Renal cortex interstitium (tissue), 11 donors: Measurements from ENCODE around the gene HMG20A. TPM values are rescaled to one million over a fixed set of nuclear protein-coding genes. Genes with fewer than 3 reads are reported as not detected.

Source experiments
- DNase-seq, 11 donors: peaks; one replicate each; pipeline ENCODE4 v3.0.0-alpha.2; 2013; ENCODE audit warnings: low read depth in 9 of 11, low spot score in 4 of 11; ENCODE audit errors: extremely low read depth in 1 of 11
- polyA plus RNA-seq, 3 donors: library from polyadenylated mRNA; unstranded; fragments of 120-200 nt; gene quantifications; one replicate each; pipeline ENCODE4 v1.2.1, GENCODE V29; 2013; ENCODE audit not compliant: insufficient read length in 3 of 3

The HMG20A gene
- polyA plus RNA-seq, 3 donors = 63.4 to 75.4 (median 63.9) TPM

- DNase-seq = peak in 4 of 11 donors; percentile 4 to 14 (median 9)
These were observed 2.2 kb upstream of the HMG20A start for GRCh38 chr15:77418391-77418965.

- DNase-seq = peak in 9 of 11 donors; percentile 12 to 45 (median 35)
These were observed 1.5 kb upstream of the HMG20A start for GRCh38 chr15:77418966-77419835.

- DNase-seq = peak; percentile 97 to 99 (median 98)
These were observed 665 bp upstream of the HMG20A start, which contains the start of gene PEAK1 for GRCh38 chr15:77419836-77420609. PEAK1 (minus strand) TSS chr15:77420104; CDS start chr15:77181926, 238,178 bp downstream.

- DNase-seq = peak in 2 of 11 donors; percentile 15 to 31
These were observed 647 bp downstream of the HMG20A start for GRCh38 chr15:77421370-77421700.

- no peak for DNase-seq
These were observed 4.4 kb downstream of the HMG20A start for GRCh38 chr15:77425104-77425503.

GRCh38 chr15:77426377-77426776 lies 5.7 kb downstream of the HMG20A start:
- no peak for DNase-seq

- peak in 1 of 11 donors; percentile 11 for DNase-seq
These were observed 6.2 kb downstream of the HMG20A start for GRCh38 chr15:77426871-77427270.

- no peak for DNase-seq
These were observed 9.5 kb downstream of the HMG20A start for GRCh38 chr15:77430213-77430612.

- no peak for DNase-seq
These were observed 10.0 kb downstream of the HMG20A start for GRCh38 chr15:77430652-77431051.

GRCh38 chr15:77436822-77437221 lies 16.1 kb downstream of the HMG20A start:
- no peak for DNase-seq

GRCh38 chr15:77437264-77437663 lies 16.6 kb downstream of the HMG20A start:
- DNase-seq = no peak

- DNase-seq = no peak
These were observed 19.8 kb downstream of the HMG20A start for GRCh38 chr15:77440378-77440999.

GRCh38 chr15:77446840-77447390 lies 26.2 kb downstream of the HMG20A start:
- DNase-seq = no peak

GRCh38 chr15:77454265-77454664 lies 33.6 kb downstream of the HMG20A start:
- DNase-seq = no peak

- DNase-seq = no peak
These were observed 34.3 kb downstream of the HMG20A start for GRCh38 chr15:77454951-77455350.

- peak in 10 of 11 donors; percentile 19 to 65 (median 46) for DNase-seq
These were observed 35.1 kb downstream of the HMG20A start for GRCh38 chr15:77455696-77456321.

- DNase-seq = no peak
These were observed 36.1 kb downstream of the HMG20A start for GRCh38 chr15:77456746-77457145.

GRCh38 chr15:77457191-77457904 lies 36.7 kb downstream of the HMG20A start:
- no peak for DNase-seq
